BE2C (cell line): ENCODE data around the gene MEFV. TPM values are rescaled to one million over a fixed set of nuclear protein-coding genes. Genes with fewer than 3 reads are reported as not detected.

Source experiments
- DNase-seq: peaks from one replicate; pipeline ENCODE4 v3.0.0-alpha.2; 2020
- H3K27me3 ChIP-seq: fragments of 250-450 bp; sonication (Bioruptor Pico); 2 replicates; pipeline ENCODE4 v1.5.1; 2020; ENCODE audit warnings: mild to moderate bottlenecking
- H3K36me3 ChIP-seq: fragments of 250-450 bp; sonication (Bioruptor Pico); 2 replicates; pipeline ENCODE4 v1.5.1; 2020; ENCODE audit warnings: mild to moderate bottlenecking
- H3K4me1 ChIP-seq: fragments of 250-450 bp; sonication (Bioruptor Pico); 2 replicates; pipeline ENCODE4 v1.5.1; 2020
- H3K4me3 ChIP-seq: 2 replicates; pipeline ENCODE4 v1.5.1; 2011; ENCODE audit warnings: low read depth, low read length
- H3K9me3 ChIP-seq: fragments of 250-450 bp; sonication (Bioruptor Pico); 2 replicates; pipeline ENCODE4 v1.5.1; 2020
- polyA plus RNA-seq: library from polyadenylated mRNA; unstranded; fragments of >200 nt; gene quantifications from one replicate; pipeline ENCODE4 v1.2.1, GENCODE V29; 2012; ENCODE audit warnings: low read depth, missing spikeins; ENCODE audit not compliant: insufficient read length, insufficient read depth
- TF ChIP-seq, protein P1 (sequence below): IDR thresholded peaks from 2 replicates; pipeline ENCODE4 v1.5.1; 2012; ENCODE audit warnings: mild to moderate bottlenecking, low read depth, low read length

MEFV gene
- polyA plus RNA-seq: not detected

- no peaks in the 10 kb centered on the region; the same call in 1 of the 2 replicates for H3K9me3 ChIP-seq
- H3K4me3 ChIP-seq: no peak within 1 kb of the TSS
- H3K36me3 ChIP-seq: no peaks in the 10 kb centered on the region
- TF ChIP-seq, protein P1, sequence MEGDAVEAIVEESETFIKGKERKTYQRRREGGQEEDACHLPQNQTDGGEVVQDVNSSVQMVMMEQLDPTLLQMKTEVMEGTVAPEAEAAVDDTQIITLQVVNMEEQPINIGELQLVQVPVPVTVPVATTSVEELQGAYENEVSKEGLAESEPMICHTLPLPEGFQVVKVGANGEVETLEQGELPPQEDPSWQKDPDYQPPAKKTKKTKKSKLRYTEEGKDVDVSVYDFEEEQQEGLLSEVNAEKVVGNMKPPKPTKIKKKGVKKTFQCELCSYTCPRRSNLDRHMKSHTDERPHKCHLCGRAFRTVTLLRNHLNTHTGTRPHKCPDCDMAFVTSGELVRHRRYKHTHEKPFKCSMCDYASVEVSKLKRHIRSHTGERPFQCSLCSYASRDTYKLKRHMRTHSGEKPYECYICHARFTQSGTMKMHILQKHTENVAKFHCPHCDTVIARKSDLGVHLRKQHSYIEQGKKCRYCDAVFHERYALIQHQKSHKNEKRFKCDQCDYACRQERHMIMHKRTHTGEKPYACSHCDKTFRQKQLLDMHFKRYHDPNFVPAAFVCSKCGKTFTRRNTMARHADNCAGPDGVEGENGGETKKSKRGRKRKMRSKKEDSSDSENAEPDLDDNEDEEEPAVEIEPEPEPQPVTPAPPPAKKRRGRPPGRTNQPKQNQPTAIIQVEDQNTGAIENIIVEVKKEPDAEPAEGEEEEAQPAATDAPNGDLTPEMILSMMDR: no peak
- H3K4me1 ChIP-seq: no peaks in the 10 kb centered on the region
- H3K27me3 ChIP-seq: peaks cover 46% of the 10 kb centered on the region
- DNase-seq: no peak
Measured at GRCh38 chr16:3256146-3256865, at the start of gene MEFV. Gene MEFV (minus strand): TSS chr16:3256633. CDS start chr16:3256587, 46 bp downstream.

GRCh38 chr16:3306078-3306477 is 49.6 kb upstream of the MEFV start:
- Histone ChIP-seq H3K36me3 (peaks cover 39% of the 10 kb centered on the region), H3K4me3 (peak overlapping the region; percentile 77), H3K9me3 (peaks cover 7% of the 10 kb centered on the region), H3K27me3 (no peaks in the 10 kb centered on the region), H3K4me1 (no peaks in the 10 kb centered on the region)
- TF ChIP-seq, protein P1: no peak
- DNase-seq: no peak

GRCh38 chr16:3305109-3306068 is 49.0 kb upstream of the MEFV start, which contains the start of the genes TIGD7 and ZNF75A:
Gene TIGD7 (minus strand): TSS chr16:3305430. CDS start chr16:3300614, 4,816 bp downstream.
Gene ZNF75A (plus strand): TSS chr16:3305497. CDS start chr16:3308429, 2,932 bp downstream.
- Histone ChIP-seq H3K36me3 (peaks cover 40% of the 10 kb centered on the region), H3K4me3 (peak within 1 kb of the TSS; percentile 77), H3K4me1 (no peaks in the 10 kb centered on the region), H3K9me3 (peaks cover 7% of the 10 kb centered on the region), H3K27me3 (no peaks in the 10 kb centered on the region)
- TF ChIP-seq, protein P1: no peak
- DNase-seq: peak; percentile 92

- TF ChIP-seq, protein P1: no peak
- H3K27me3 ChIP-seq: no peaks in the 10 kb centered on the region
- H3K36me3 ChIP-seq: peaks cover 38% of the 10 kb centered on the region
- peak overlapping the region; percentile 77 for H3K4me3 ChIP-seq
- H3K9me3 ChIP-seq: peaks cover 7% of the 10 kb centered on the region
- no peaks in the 10 kb centered on the region for H3K4me1 ChIP-seq
- DNase-seq: no peak
Measured at GRCh38 chr16:3304370-3304769, 47.9 kb upstream of the MEFV start.

GRCh38 chr16:3295783-3296182 is 39.4 kb upstream of the MEFV start:
- H3K9me3 ChIP-seq: 0 out of 2 replicates have a peak, but pooled peaks cover 2% of the 10 kb centered on the region
- DNase-seq: no peak
- H3K4me1 ChIP-seq: no peaks in the 10 kb centered on the region
- TF ChIP-seq, protein P1: no peak
- H3K4me3 ChIP-seq: no peak overlapping the region
- no peaks in the 10 kb centered on the region for H3K27me3 ChIP-seq
- H3K36me3 ChIP-seq: peaks cover 52% of the 10 kb centered on the region
